PC-3 (cell line): Measurements from ENCODE around the gene SPEF2. TPM values are rescaled to one million over a fixed set of nuclear protein-coding genes. Genes with fewer than 3 reads are reported as not detected.

Experiments used
- ATAC-seq: fragments of 200-7000 bp; cut with Tn5 transposase; 2 replicates; pipeline ENCODE4 v1.9.1; 2020; ENCODE audit warnings: mild to moderate bottlenecking, moderate library complexity
- BruUV-seq: library from RNA; stranded (reverse); fragments of 400-500 nt; replicated peaks from 2 replicates; lab custom pipeline; 2021; lab: Mats Ljungman, UMichigan
- CTCF ChIA-PET: fragments of 300-600 bp; sonication (Branson Sonifier 250); formaldehyde crosslinking; loops from one replicate; lab custom pipeline; 2022; ENCODE audit warnings: antibody characterized with exemption; lab: Charles Lee
- POLR2A ChIA-PET: fragments of 300-600 bp; sonication (Branson Sonifier 250); formaldehyde crosslinking; loops from one replicate; lab custom pipeline; 2022; ENCODE audit warnings: antibody characterized with exemption; ENCODE audit not compliant: unreplicated experiment; lab: Charles Lee
- DNase-seq: peaks from one replicate; pipeline ENCODE4 v3.0.0-alpha.2; 2015
- H2AFZ ChIP-seq: fragments of 300-600 bp; sonication (generic); 2 replicates; pipeline ENCODE4 v1.6.0; 2016; ENCODE audit warnings: antibody characterized with exemption, low read length
- H3F3A ChIP-seq: fragments of 300-600 bp; sonication (generic); one replicate; pipeline ENCODE4 v1.6.0; 2017; ENCODE audit warnings: antibody characterized with exemption, low read length, control low read depth, mild to moderate bottlenecking; ENCODE audit not compliant: unreplicated experiment
- H3K27ac ChIP-seq: fragments of 300-600 bp; sonication (generic); 2 replicates; pipeline ENCODE4 v1.5.1; 2016; ENCODE audit warnings: mild to moderate bottlenecking, low read length
- H3K27me3 ChIP-seq: fragments of 300-600 bp; sonication (generic); 2 replicates; pipeline ENCODE4 v1.6.1; 2016; ENCODE audit warnings: low read length, mixed read lengths
- H3K36me3 ChIP-seq: fragments of 300-600 bp; sonication (generic); 2 replicates; pipeline ENCODE4 v1.6.1; 2016; ENCODE audit warnings: low read depth, mixed run types, low read length, mixed read lengths
- H3K4me1 ChIP-seq: fragments of 300-600 bp; sonication (generic); 2 replicates; pipeline ENCODE4 v1.5.1; 2016; ENCODE audit warnings: low read length; ENCODE audit not compliant: insufficient read depth
- H3K4me2 ChIP-seq: fragments of 300-600 bp; sonication (generic); 2 replicates; pipeline ENCODE4 v1.6.0; 2016; ENCODE audit warnings: low read length
- H3K4me3 ChIP-seq: fragments of 300-600 bp; sonication (generic); 2 replicates; pipeline ENCODE4 v1.5.1; 2016; ENCODE audit warnings: mild to moderate bottlenecking, low read length, mixed read lengths
- H3K79me2 ChIP-seq: fragments of 300-600 bp; sonication (generic); 2 replicates; pipeline ENCODE4 v1.6.1; 2017; ENCODE audit warnings: low read length, mixed read lengths
- H3K9ac ChIP-seq: fragments of 300-600 bp; sonication (generic); 2 replicates; pipeline ENCODE4 v1.6.0; 2016; ENCODE audit warnings: mild to moderate bottlenecking, low read length
- H3K9me2 ChIP-seq: fragments of 300-600 bp; sonication (generic); replicated peaks from 2 replicates; pipeline ENCODE4 v1.6.1; 2016; ENCODE audit warnings: mixed run types, low read length, mixed read lengths
- H3K9me3 ChIP-seq: fragments of 300-600 bp; sonication (generic); 2 replicates; pipeline ENCODE4 v1.6.1; 2016; ENCODE audit warnings: low read length, mixed read lengths
- H4K20me1 ChIP-seq: fragments of 300-600 bp; sonication (generic); 2 replicates; pipeline ENCODE4 v1.6.1; 2016; ENCODE audit warnings: low read length, mixed read lengths
- CTCF ChIP-seq: fragments of 300-600 bp; sonication (generic); conservative IDR thresholded peaks from 2 replicates; pipeline ENCODE4 v1.5.1; 2017; ENCODE audit warnings: antibody characterized with exemption, low read depth, mild to moderate bottlenecking, low read length
- EZH2 ChIP-seq: fragments of 300-600 bp; sonication (generic); IDR thresholded peaks from one replicate; pipeline ENCODE4 v1.6.1; 2017; ENCODE audit warnings: antibody characterized with exemption, mild to moderate bottlenecking, low read length; ENCODE audit not compliant: unreplicated experiment
- EZH2phosphoT487 ChIP-seq: fragments of 300-600 bp; sonication (generic); IDR thresholded peaks from 2 replicates; pipeline ENCODE4 v1.6.1; 2018; ENCODE audit warnings: mild to moderate bottlenecking, antibody characterized with exemption, low read length, borderline replicate concordance
- intact Hi-C: fragments of 100-400 bp; cut with micrococcal nuclease; formaldehyde crosslinking; loops from 2 replicates; pipeline ENCODE4 v1.9.0; 2023
- total RNA-seq: library from RNA; depleted of rRNA; stranded (reverse); fragments of >200 nt; gene quantifications from 2 replicates; pipeline ENCODE4 v1.2.3, GENCODE V29; 2014

The SPEF2 gene
- total RNA-seq, 1 experiment from 2014 or later, result 2.3 TPM

GRCh38 chr5:35816881-35817521, 199.3 kb downstream of the SPEF2 start:
- Histone ChIP-seq H3K4me3 (no peak overlapping the region), H3K27ac (no peak overlapping the region), H3K79me2 (no peaks in the 10 kb centered on the region), H3K9me2 (no peaks in the 10 kb centered on the region), H2AFZ (no peak overlapping the region), H3K27me3 (no peaks in the 10 kb centered on the region), H3F3A (no peaks in the 10 kb centered on the region), H3K9ac (no peak overlapping the region), H4K20me1 (no peaks in the 10 kb centered on the region), H3K36me3 (no peaks in the 10 kb centered on the region), H3K9me3 (no peaks in the 10 kb centered on the region), H3K4me2 (no peak overlapping the region), H3K4me1 (no peaks in the 10 kb centered on the region)
- TF ChIP-seq CTCF (no peak), EZH2phosphoT487 (no peak), EZH2 (no peak)
- ATAC-seq, result no peak
- intact Hi-C loops, result no loop called here
- POLR2A ChIA-PET, result no interaction called here
- no peak for DNase-seq
- BruUV-seq, result no TSS peak
- CTCF ChIA-PET, result interaction anchor here (0.9 kb wide), 1 partner anchor 42 kb away, joined by 3 read pairs; no protein-coding TSS in a partner anchor

- Histone ChIP-seq H3K9me2 (no peaks in the 10 kb centered on the region), H3K9me3 (no peaks in the 10 kb centered on the region), H3K9ac (no peak overlapping the region), H3F3A (no peaks in the 10 kb centered on the region), H3K79me2 (no peaks in the 10 kb centered on the region), H3K4me3 (no peak overlapping the region), H3K4me2 (no peak overlapping the region), H3K27ac (no peak overlapping the region), H3K36me3 (no peaks in the 10 kb centered on the region), H3K4me1 (no peaks in the 10 kb centered on the region), H4K20me1 (no peaks in the 10 kb centered on the region), H3K27me3 (no peaks in the 10 kb centered on the region), H2AFZ (no peak overlapping the region)
- ATAC-seq (no peak), DNase-seq (no peak)
- no TSS peak for BruUV-seq
- CTCF ChIA-PET, result interaction anchor here (0.6 kb wide), 1 partner anchor 58 kb away, joined by 4 read pairs; no protein-coding TSS in a partner anchor
- POLR2A ChIA-PET, result no interaction called here
- intact Hi-C loops, result no loop called here
- TF ChIP-seq EZH2phosphoT487, result no peak
- TF ChIP-seq EZH2, result no peak
- TF ChIP-seq CTCF, result no peak
These were observed 201.4 kb downstream of the SPEF2 start for GRCh38 chr5:35819026-35819425.

GRCh38 chr5:35819668-35820067, 202.0 kb downstream of the SPEF2 start:
- TF ChIP-seq EZH2 (no peak), CTCF (no peak), EZH2phosphoT487 (no peak)
- no TSS peak for BruUV-seq
- no peaks in the 10 kb centered on the region for H3K4me1 ChIP-seq
- no peaks in the 10 kb centered on the region for H3K9me3 ChIP-seq
- intact Hi-C loops, result no loop called here
- H4K20me1 ChIP-seq, result no peaks in the 10 kb centered on the region
- no peaks in the 10 kb centered on the region for H3F3A ChIP-seq
- no peak overlapping the region for H3K27ac ChIP-seq
- H3K9ac ChIP-seq, result no peak overlapping the region
- H3K4me3 ChIP-seq, result no peak overlapping the region
- H3K4me2 ChIP-seq, result no peak overlapping the region
- H3K79me2 ChIP-seq, result no peaks in the 10 kb centered on the region
- ChIA-PET POLR2A (no interaction called here), CTCF (no interaction called here)
- no peaks in the 10 kb centered on the region for H3K27me3 ChIP-seq
- DNase-seq, result no peak
- H3K9me2 ChIP-seq, result no peaks in the 10 kb centered on the region
- no peak overlapping the region for H2AFZ ChIP-seq
- H3K36me3 ChIP-seq, result no peaks in the 10 kb centered on the region
- ATAC-seq, result no peak
